Left lung (tissue), 10 donors: ENCODE measurements around the gene PPP1R37. TPM values are rescaled to one million over a fixed set of nuclear protein-coding genes. Genes with fewer than 3 reads are reported as not detected.

ENCODE experiments used
- ATAC-seq: fragments of 200-7000 bp; cut with Tn5 transposase; one replicate; pipeline ENCODE4 v1.9.1; 2020; ENCODE audit warnings: moderate library complexity
- DNase-seq, 4 donors: peaks; one replicate each; pipeline ENCODE4 v3.0.0-alpha.2; 2013 to 2020
- H3K27ac ChIP-seq, 2 donors: fragments of 200-600 bp; sonication (generic) in 1 of 2; one replicate each; pipeline versions ENCODE4 v1.5.0 to v1.8.0; 2020 to 2021
- H3K27me3 ChIP-seq, 2 donors: fragments of 200-600 bp; sonication (generic) in 1 of 2; one replicate each; pipeline versions ENCODE4 v1.5.0 to v1.8.0; 2020 to 2021
- H3K36me3 ChIP-seq, 2 donors: fragments of 200-600 bp; sonication (generic) in 1 of 2; one replicate each; pipeline versions ENCODE4 v1.5.0 to v1.8.0; 2020 to 2021
- H3K4me1 ChIP-seq, 2 donors: fragments of 200-600 bp; one replicate each; pipeline ENCODE4 v1.8.0; 2021
- H3K4me3 ChIP-seq, 2 donors: fragments of 200-600 bp; sonication (generic) in 1 of 2; one replicate each; pipeline versions ENCODE4 v1.5.0 to v1.8.0; 2020 to 2021; ENCODE audit warnings: mild to moderate bottlenecking in 1 of 2
- H3K9me3 ChIP-seq, 2 donors: fragments of 200-600 bp; sonication (generic) in 1 of 2; one replicate each; pipeline versions ENCODE4 v1.5.0 to v1.8.0; 2020 to 2021
- CTCF ChIP-seq, 2 donors: fragments of 200-600 bp; sonication (generic) in 1 of 2; IDR thresholded peaks; one replicate each; pipeline versions ENCODE4 v1.5.0 to v1.8.0; 2021; ENCODE audit warnings: antibody characterized with exemption in 2 of 2
- intact Hi-C, 2 donors: fragments of 100-400 bp; cut with DNase I; formaldehyde crosslinking; loops; one replicate each; pipeline versions ENCODE4 v1.11.2 to v1.14.2; 2022
- polyA plus RNA-seq, 6 donors: library from polyadenylated mRNA; unstranded; fragments of 120-200 nt; gene quantifications; one replicate each; pipeline ENCODE4 v1.2.1, GENCODE V29; 2013; ENCODE audit not compliant: insufficient read length in 6 of 6
- total RNA-seq, 2 donors: library from RNA; stranded (reverse); fragmentation: NEBNext Ultra II Directional; extraction: Animal tissue kit (Norgen Biotek cat#: 25700); gene quantifications; one replicate each; pipeline ENCODE4 v1.2.1, GENCODE V29; 2021
- donor health status: DM: no; HTN: yes; CAD: no.
- donor health status: DM: no; HTN: no; CAD: no.

The PPP1R37 gene
- total and polyA plus RNA-seq, 8 donors, result 17.3 to 29.8 (median 26.0) TPM

DNA sequence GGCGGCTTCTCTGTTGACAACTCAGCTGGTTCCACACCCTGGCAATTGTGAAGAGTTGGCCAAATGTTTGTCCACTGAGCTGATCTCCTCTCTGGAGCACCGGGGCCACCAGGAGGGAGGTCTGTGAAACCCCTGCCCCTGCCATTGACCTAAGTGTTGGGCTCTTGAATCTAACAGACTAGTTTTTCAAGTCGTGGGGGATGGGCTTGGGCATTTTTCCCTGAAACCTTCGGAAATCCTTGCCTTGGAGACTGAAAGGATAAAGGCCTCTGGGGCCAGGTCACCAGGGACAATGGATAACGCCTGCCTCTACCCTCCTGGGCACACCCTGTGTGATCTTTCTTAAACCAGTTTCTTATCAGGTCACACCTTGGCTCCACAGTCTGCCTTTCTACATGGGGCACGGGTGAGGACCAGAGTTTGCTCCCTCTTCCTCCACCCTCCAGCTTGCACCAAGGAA, 13.0 kb upstream of the PPP1R37 start:
- Histone ChIP-seq H3K27ac (peak overlapping the region in 1 of 2 donors; percentile 68), H3K36me3 (peaks cover 0 to 10% of the 10 kb centered on the region in 2 donors), H3K4me1 (peaks cover 16 to 44% of the 10 kb centered on the region in 2 donors), H3K27me3 (no peaks in the 10 kb centered on the region), H3K4me3 (peak overlapping the region; percentile 90 to 98), H3K9me3 (no peaks in the 10 kb centered on the region)
- no peak for TF ChIP-seq CTCF (IDR thresholded peaks at IDR 0.05)
- ATAC-seq, result no peak
- DNase-seq, result no peak
- intact Hi-C loops, result no loop called here

DNA sequence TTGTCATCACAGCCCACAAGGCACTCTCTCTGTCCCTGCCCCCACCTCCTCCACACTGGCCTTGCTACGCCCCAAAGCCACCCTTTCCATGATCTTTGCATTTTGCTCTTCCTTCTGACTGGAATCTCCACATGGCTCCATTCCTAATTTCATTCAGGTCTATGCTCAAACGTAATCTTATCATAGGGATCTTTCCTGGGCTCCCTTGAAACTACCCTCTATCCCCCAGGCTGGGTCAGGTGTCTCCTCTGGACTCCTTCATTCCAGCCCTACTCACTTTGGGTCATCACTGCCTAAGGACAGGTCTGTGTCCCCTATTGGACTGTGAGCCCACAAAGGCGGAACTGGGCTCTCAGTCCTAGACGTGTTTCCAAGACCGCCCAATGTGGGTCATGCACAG, 10.8 kb upstream of the PPP1R37 start:
- Histone ChIP-seq H3K36me3 (peaks cover 0 to 15% of the 10 kb centered on the region in 2 donors), H3K27ac (no peak overlapping the region), H3K27me3 (no peaks in the 10 kb centered on the region), H3K9me3 (no peaks in the 10 kb centered on the region), H3K4me1 (peaks cover 9 to 31% of the 10 kb centered on the region in 2 donors), H3K4me3 (no peak overlapping the region)
- intact Hi-C loops, result no loop called here
- no peak for TF ChIP-seq CTCF (IDR thresholded peaks at IDR 0.05)
- no peak for ATAC-seq
- DNase-seq, result no peak

DNA sequence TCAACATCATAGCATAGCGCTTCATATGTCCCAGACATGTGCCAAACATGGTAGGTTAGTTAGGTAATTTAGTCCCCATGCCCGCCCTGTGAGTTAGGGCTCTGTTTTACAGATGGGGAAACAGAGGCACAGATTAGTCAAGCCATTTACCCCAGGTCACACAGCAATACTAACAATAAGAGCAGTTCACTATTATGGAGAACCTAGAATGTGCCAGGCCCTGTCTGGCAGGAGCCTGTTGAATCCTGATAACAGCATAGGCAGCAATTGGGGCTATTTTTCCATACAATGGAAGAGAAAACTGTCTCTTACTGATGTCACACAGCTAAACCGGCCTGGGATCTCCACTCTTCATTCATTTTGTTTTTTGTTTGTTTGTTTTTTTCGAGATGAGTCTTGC, 6.5 kb upstream of the PPP1R37 start:
- H3K27ac ChIP-seq, result no peak overlapping the region
- H3K4me3 ChIP-seq, result no peak overlapping the region
- no peaks in the 10 kb centered on the region for H3K9me3 ChIP-seq
- no peak for TF ChIP-seq CTCF (IDR thresholded peaks at IDR 0.05)
- ATAC-seq, result no peak
- H3K36me3 ChIP-seq, result peaks cover 0 to 34% of the 10 kb centered on the region in 2 donors
- peaks cover 0 to 13% of the 10 kb centered on the region in 2 donors for H3K4me1 ChIP-seq
- intact Hi-C loops, result no loop called here
- DNase-seq, result no peak
- H3K27me3 ChIP-seq, result no peaks in the 10 kb centered on the region

GRCh38 chr19:45087531-45087930, 5.4 kb upstream of the PPP1R37 start:
- Histone ChIP-seq H3K27me3 (no peaks in the 10 kb centered on the region), H3K4me1 (peaks cover 0 to 13% of the 10 kb centered on the region in 2 donors), H3K36me3 (peaks cover 0 to 25% of the 10 kb centered on the region in 2 donors), H3K9me3 (no peaks in the 10 kb centered on the region), H3K4me3 (no peak overlapping the region), H3K27ac (no peak overlapping the region)
- ATAC-seq, result no peak
- DNase-seq, result no peak
- intact Hi-C loops, result no loop called here
- no peak for TF ChIP-seq CTCF (IDR thresholded peaks at IDR 0.05)

DNA sequence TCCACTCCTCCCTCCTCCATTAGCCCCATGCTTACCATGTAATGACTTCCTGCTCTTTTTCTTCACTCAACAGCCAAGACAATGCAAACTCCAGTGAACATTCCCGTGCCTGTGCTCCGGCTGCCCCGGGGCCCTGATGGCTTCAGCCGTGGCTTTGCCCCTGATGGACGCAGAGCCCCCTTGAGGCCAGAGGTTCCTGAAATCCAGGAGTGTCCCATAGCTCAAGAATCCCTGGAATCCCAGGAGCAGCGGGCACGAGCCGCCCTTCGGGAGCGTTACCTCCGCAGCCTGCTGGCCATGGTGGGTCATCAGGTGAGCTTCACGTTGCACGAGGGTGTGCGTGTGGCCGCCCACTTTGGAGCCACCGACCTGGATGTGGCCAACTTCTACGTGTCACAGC, 2.9 kb upstream of the PPP1R37 start:
- Histone ChIP-seq H3K4me3 (no peak overlapping the region), H3K4me1 (peaks cover 15 to 30% of the 10 kb centered on the region in 2 donors), H3K36me3 (peaks cover 0 to 24% of the 10 kb centered on the region in 2 donors), H3K9me3 (no peaks in the 10 kb centered on the region), H3K27ac (no peak overlapping the region), H3K27me3 (no peaks in the 10 kb centered on the region)
- DNase-seq, result no peak
- TF ChIP-seq CTCF (IDR thresholded peaks at IDR 0.05), result no peak
- intact Hi-C loops, result no loop called here
- ATAC-seq, result no peak
